HepG2 (cell line): ENCODE measurements around the gene CAMK1. TPM values are rescaled to one million over a fixed set of nuclear protein-coding genes. Genes with fewer than 3 reads are reported as not detected.

ENCODE experiments used
- CSRNP1 ChIP-seq: sonication (generic); formaldehyde crosslinking; IDR thresholded peaks from 2 replicates; pipeline ENCODE4 v1.8.1; 2023; ENCODE audit warnings: mild to moderate bottlenecking, missing genetic modification reagents
- HDAC1 ChIP-seq: sonication (generic); formaldehyde crosslinking; IDR thresholded peaks from 2 replicates; pipeline ENCODE4 v1.5.1; 2020; ENCODE audit warnings: mild to moderate bottlenecking, missing genetic modification reagents
- HOMEZ ChIP-seq: IDR thresholded peaks from 2 replicates; pipeline ENCODE4 v1.6.1; 2016; ENCODE audit warnings: low read depth
- KDM5B ChIP-seq: sonication (generic); formaldehyde crosslinking; IDR thresholded peaks from 2 replicates; pipeline ENCODE4 v1.4.0; 2020; ENCODE audit warnings: missing genetic modification reagents, mild to moderate bottlenecking, borderline replicate concordance
- MED1 ChIP-seq: sonication (generic); formaldehyde crosslinking; IDR thresholded peaks from 2 replicates; pipeline ENCODE4 v1.4.0; 2020; ENCODE audit warnings: missing genetic modification reagents
- RBM39 ChIP-seq: fragments of 200-400 bp; formaldehyde crosslinking; IDR thresholded peaks from one replicate; pipeline ENCODE4 v1.6.1; 2018; ENCODE audit warnings: antibody characterized with exemption, mild to moderate bottlenecking, low read depth, low read length; ENCODE audit not compliant: poor library complexity, severe bottlenecking
- REXO4 ChIP-seq: sonication (generic); formaldehyde crosslinking; IDR thresholded peaks from 2 replicates; pipeline ENCODE4 v1.8.0; 2022; ENCODE audit warnings: missing genetic modification reagents, mild to moderate bottlenecking, borderline replicate concordance
- SNRNP70 ChIP-seq: fragments of 200-400 bp; formaldehyde crosslinking; IDR thresholded peaks from 2 replicates; pipeline ENCODE4 v1.6.1; 2017; ENCODE audit warnings: mild to moderate bottlenecking, low read depth, low read length, moderate library complexity
- WIZ ChIP-seq: sonication (generic); formaldehyde crosslinking; IDR thresholded peaks from 2 replicates; pipeline ENCODE4 v1.5.1; 2020; ENCODE audit warnings: mild to moderate bottlenecking, missing genetic modification reagents
- ZNF281 ChIP-seq: sonication (generic); formaldehyde crosslinking; IDR thresholded peaks from 2 replicates; pipeline ENCODE4 v1.4.0; 2020; ENCODE audit warnings: missing genetic modification reagents, borderline replicate concordance
- ZNF512 ChIP-seq: sonication (generic); formaldehyde crosslinking; IDR thresholded peaks from 2 replicates; pipeline ENCODE4 v1.4.0; 2020; ENCODE audit warnings: mild to moderate bottlenecking, missing genetic modification reagents
- ZNF552 ChIP-seq: sonication (generic); formaldehyde crosslinking; IDR thresholded peaks from 2 replicates; pipeline ENCODE4 v1.9.0; 2022; ENCODE audit warnings: missing genetic modification reagents, mild to moderate bottlenecking, borderline replicate concordance
- ZNF598 ChIP-seq: sonication (generic); formaldehyde crosslinking; IDR thresholded peaks from 2 replicates; pipeline ENCODE4 v1.5.1; 2020; ENCODE audit warnings: mild to moderate bottlenecking, missing genetic modification reagents, borderline replicate concordance
- ZNF709 ChIP-seq: sonication (generic); formaldehyde crosslinking; IDR thresholded peaks from 2 replicates; pipeline ENCODE4 v1.5.0; 2020; ENCODE audit warnings: mild to moderate bottlenecking, missing genetic modification reagents
- ZNF891 ChIP-seq: sonication (generic); formaldehyde crosslinking; IDR thresholded peaks from 2 replicates; pipeline ENCODE4 v1.5.0; 2020; ENCODE audit warnings: mild to moderate bottlenecking, missing genetic modification reagents
- polyA plus RNA-seq, 8 experiments: library from polyadenylated mRNA; depleted of rRNA in 3 of 8; stranded (reverse) in 7 of 8; unstranded in 1 of 8; fragments of >200 nt; fragmentation: Illumina TruSeq in 4 of 8; extraction: Trizol in 4 of 8; gene quantifications; 2 replicates each; pipeline versions ENCODE4 v1.2.1 to v1.2.3, GENCODE V29; 2011 to 2016; ENCODE audit warnings: low read depth in 4 of 8, missing spikeins in 1 of 8, mixed read lengths in 1 of 8; ENCODE audit not compliant: insufficient read depth in 1 of 8
- total RNA-seq, 5 experiments: library from RNA; depleted of rRNA; stranded (reverse); fragments of >200 nt; fragmentation: Illumina TruSeq; extraction: Trizol; gene quantifications; 2 replicates each; pipeline ENCODE4 v1.2.3, GENCODE V29; 2016; ENCODE audit warnings: low read depth in 1 of 5

CAMK1 gene
- total and polyA plus RNA-seq, 2 of the 13 experiments (the other 11 are each of a cell fraction or from before 2014, with no cell fraction given): 26.4 to 53.3 TPM

- TF ChIP-seq ZNF281 (CRISPR knock-in tag) (no peak), ZNF891 (peak; percentile 73; the same call in 1 of the 2 replicates), HDAC1 (CRISPR knock-in tag) (no peak), ZNF709 (CRISPR knock-in tag) (no peak), ZNF512 (CRISPR knock-in tag) (no peak), KDM5B (CRISPR knock-in tag) (no peak), CSRNP1 (CRISPR knock-in tag) (peak; percentile 87; the same call in 1 of the 2 replicates), REXO4 (CRISPR knock-in tag) (no peak), RBM39 (peak; percentile 73), WIZ (no peak), SNRNP70 (no peak), ZNF598 (no peak), HOMEZ (CRISPR knock-in tag) (no peak), MED1 (CRISPR knock-in tag) (no peak), ZNF552 (CRISPR knock-in tag) (0 out of 2 replicates have a peak, but pooled peaks have one; percentile 3)
Observed at GRCh38 chr3:9793161-9793781, 23.5 kb upstream of the CAMK1 start (continued).
